T1000 (cell line): Measurements from ENCODE around the gene ZAP70.
"Not testable (repeated sequence)": the region's sequence is repeated elsewhere in the genome, so short reads cannot be mapped to it uniquely, and the experiment has no call there.

Experiments used
- DNase-seq: peaks from one replicate; lab custom pipeline; 2025; ENCODE audit warnings: mixed read lengths; lab: John Stamatoyannopoulos, UW

The ZAP70 gene

DNA sequence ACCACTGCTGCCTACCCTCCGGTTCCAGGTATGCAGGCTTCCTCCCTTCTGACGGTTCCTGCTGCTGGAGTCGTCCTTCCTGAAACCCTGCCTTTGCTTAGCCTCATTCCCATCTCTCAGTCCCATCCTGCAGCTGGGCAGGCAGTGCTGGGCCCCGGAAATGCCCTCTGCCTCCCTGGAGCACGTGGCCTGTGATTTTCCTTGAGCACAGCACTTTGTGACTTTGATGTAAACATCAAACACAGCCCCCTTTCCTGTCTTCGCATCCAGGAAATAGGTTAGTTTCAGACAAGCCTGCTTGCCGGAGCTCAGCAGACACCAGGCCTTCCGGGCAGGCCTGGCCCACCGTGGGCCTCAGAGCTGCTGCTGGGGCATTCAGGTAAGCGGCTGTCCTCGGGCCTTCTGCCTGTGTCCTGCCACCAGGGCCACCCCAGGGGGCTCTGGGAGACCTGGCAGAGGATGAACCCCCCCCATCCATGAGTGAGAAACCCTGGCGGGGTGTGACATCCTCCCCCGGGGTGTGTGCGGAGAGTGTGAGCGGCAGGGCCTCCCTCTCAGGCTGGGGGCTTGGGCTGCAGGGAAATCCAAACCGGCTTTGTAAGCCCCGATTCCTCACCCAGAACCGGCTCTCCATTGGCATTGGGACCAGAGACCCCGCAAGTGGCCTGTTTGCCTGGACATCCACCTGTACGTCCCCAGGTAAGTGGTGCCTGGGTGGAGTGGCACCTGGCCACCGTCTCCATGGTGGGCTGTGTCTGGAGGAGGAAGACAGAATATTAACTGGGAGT lies at the start of gene ZAP70:
Gene ZAP70, plus strand, starts transcription at position 281 of the 788 bp plus-strand sequence. CDS start 10,461 bp downstream, outside the sequence.
- DNase-seq: no peak

DNA sequence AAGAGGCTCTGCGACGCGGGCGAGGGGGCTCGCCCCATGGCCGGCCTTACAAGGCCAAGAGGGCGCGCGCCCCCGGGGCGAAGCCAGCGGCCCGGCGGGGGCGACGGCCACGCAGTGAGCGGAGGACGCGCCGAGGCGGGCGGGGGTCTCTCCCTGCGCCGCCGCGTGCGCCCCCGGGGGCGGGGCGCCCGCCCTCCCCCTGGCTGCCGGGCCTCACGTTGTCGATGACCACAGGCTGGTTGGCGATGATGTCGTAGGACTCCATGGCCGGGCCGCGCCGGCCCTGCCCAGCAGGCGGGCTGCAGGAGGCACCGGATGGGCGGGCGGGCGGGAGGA lies 49.8 kb upstream of the ZAP70 start:
- no peak for DNase-seq

DNA sequence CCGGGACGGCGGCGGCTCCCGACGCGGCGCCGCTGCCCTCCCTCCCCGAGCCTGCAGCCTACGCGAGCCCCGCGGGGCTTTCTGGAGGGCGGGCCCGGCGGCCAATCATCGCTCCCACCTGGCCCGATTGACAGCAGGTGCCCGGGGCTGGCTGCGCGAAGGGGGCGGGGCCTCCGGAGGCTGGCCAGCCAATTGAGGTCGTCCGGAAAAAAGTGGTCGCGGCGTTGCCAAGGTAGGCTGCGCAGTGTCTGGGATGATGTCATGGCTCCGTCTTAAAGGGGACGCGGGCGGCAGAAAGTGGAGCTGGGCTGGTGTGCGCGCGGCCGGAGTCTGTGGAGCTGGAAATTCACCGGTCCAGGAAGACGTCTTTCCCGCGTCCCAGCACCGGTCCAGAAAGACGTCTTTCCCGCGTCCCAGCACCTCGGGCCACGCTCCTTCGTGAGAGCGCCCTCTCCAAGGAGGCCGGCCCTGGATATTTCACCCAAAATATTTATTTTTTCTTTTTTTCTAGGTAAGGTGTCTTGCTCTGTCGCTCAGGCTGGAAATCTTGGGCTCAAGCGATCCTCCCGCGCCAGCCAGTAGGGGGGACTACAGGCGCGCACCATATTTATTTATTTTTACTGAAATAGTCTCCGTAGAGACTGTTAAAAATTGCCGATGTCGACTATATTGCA lies 49.3 kb upstream of the ZAP70 start, which contains the start of gene ACTR1B:
Gene ACTR1B, minus strand, starts transcription at position 83 of the 674 bp plus-strand sequence. CDS start 154 bp downstream, outside the sequence.
- peak; percentile 93 for DNase-seq

DNA sequence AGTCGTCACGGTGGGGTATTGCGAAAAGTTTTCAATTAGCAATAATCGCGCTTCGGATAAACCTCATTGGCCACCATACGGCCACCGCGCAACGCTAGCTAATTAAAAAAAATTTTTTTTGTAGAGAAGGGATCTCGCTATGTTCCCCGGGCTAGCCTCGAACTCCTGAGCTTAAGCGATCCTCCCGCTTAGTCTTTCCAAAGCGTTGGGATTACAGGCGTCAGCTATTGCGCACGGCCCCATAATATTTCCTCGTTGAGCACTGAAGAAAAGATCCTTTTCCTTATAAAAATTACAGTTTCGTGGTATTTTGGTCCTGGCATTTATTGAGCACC lies 48.8 kb upstream of the ZAP70 start:
- DNase-seq: no peak

DNA sequence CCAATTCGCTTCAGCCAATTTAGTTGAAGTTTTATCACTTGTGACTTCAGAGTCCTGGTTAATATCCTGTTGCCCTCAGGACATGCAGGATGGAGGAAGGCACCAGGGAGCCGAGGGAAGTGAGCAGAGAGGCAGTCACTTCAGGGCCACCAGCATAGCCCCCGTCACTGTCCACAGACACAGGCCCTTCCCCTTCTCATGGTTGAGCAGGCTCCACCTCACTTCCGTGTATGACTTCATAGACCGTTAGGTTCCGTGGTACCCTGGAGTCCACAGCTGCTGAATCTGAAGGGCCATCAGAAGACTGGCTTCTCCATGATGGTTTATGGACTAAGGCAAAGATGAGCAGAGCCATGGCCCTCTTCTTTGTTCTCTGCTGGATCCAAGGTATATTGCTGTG lies 43.9 kb upstream of the ZAP70 start, which contains the start of gene C2orf92:
Gene C2orf92, plus strand, starts transcription at position 266 of the 400 bp plus-strand sequence. Its CDS starts 76 bp downstream, at position 342.
- no peak for DNase-seq

DNA sequence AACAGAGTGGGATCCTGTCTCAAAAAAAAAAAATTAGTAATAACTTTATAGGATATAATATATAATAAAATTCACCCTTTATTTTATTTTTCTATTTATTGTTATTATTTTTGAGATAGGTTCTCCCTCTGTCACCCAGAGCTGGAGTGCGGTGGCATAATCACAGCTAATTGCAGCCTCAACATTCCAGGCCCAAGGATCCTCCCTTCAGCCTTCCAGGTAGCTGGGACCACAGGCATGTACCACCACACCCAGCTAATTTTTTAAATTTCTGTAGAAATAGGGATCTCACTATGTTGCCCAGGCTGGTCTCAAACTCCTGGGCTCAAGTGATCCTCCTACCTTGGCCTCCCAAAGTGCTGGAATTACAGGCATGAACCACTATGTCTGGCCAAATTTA lies 42.9 kb upstream of the ZAP70 start:
- DNase-seq: no peak

DNA sequence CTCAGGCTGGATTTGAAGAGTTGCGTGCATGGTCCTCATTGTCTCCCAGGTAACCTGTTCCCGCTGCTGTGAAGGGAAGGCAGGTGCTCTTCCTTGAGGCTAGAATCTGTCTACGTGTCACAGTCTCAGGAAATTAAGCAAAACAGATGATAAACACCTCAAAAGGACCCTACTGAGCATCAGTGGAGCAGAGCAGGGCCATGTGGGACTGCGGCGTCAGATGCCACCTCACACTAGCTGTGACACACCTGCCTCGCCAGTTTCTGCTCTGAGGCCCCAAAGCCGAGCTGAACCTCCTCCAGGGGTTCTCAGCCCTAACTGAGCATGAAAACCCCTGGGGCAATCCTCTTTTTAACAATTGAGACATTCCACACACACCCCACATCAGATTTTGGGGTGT lies 41.9 kb upstream of the ZAP70 start:
- DNase-seq: no peak

DNA sequence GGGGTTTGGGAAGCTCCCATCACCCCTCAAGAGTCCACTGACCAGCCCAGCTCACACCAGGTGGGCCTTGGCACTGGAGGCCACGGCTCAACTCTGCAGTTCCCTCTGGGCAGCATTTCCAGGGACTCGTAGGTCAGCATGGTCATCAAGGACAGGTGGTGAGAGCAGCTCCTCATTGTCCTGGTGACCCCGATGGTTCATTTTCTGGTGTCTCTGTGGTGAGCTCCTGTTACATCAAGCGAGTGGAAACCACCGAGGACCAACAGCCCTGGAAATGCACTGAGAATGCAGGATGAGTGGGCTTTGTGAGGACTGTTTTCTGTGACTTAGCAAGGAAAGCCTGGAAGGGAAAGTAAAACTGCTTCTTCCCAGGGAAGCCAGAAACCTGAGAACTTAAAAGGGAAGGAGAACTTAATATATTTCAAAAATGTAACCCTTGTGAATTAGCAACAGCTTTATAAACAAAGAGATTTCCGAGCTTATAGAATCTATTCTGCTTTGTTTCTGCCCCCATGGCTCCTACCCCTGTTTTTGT lies 40.7 kb upstream of the ZAP70 start:
- DNase-seq: not testable (repeated sequence)

DNA sequence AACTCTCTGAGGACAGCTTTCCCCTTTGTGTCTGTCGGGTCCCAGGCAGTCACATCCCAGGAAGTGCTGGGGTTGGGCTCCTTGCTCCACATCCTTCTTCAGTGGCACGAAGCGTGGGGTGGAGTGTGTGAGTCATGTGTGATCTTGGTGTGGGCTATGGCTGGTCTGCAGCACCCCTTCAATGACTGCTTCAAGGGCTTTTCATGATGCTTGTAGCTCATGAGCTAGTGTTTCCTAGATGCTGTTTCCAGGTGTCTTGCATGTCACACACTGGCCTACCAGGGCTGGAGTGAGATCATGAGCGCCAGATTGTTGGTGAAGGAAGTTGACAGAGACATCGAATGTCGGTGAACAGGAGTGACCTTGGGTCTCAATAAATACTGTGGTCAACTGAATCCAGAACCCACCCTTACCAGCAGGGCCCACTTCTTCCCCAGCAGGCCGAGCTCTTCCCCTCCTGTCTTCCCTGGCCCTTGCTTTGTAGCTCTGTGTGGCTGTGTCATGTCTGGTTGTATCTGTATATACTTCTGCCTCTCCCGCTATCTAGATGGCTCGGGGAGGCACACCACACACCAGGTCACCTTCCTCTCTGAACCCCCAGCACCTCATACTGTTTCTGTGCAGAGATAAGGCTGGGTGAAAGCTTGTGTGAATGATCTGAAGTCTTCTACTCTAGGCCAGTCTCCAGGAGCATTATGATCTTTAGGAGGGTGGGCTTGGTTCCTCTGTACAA lies 40.0 kb upstream of the ZAP70 start:
- DNase-seq: no peak

DNA sequence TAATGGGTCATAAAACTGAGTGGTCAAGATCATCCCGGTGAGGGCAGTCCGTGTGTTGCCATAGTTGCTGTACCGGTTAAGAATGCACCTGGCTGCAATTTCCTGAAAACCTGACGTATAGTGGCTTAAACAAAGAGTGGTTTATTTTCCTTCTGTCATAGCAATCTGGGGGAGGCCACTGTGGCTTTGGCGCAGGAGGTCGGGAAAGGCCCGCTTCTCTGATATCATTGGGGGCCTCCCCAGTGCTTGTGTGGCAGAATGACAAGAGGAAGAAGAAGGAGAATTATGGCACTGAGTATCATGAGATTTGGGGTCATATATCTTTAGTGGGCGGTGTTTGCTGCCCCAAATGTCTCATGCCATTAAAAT lies 39.5 kb upstream of the ZAP70 start:
- DNase-seq: no peak

DNA sequence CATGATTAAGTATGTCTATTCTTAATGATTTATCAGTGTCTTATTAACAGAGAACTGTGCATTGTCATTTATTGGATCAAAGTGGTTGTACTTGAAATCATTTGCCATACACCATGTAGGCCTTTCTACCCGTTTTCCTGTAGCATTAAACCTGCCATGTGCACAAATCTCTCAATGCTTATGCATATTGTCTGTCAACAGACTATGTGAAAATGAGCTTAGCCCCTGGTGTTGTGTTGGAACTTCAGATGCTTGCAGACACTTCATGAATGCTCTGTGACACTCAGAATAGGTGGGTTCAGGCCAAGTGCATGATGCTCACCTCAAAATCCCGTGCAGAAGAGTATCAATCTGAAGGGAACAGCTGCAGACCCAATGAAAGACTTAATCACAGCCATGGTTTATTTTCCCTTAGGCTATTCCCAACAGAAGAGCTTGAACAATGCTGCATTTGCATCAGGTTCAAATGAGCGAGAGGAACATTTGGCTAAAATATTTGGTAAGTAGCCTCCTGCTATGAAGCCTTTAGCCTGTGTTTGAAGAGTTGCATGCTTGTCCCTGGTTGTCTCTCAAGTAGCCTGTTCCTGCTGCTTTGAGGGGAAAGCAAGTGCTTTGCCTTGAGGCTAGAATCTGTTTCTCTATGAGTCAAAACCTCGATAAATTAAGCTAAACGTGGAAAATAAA lies 37.8 kb upstream of the ZAP70 start:
- DNase-seq: no peak

DNA sequence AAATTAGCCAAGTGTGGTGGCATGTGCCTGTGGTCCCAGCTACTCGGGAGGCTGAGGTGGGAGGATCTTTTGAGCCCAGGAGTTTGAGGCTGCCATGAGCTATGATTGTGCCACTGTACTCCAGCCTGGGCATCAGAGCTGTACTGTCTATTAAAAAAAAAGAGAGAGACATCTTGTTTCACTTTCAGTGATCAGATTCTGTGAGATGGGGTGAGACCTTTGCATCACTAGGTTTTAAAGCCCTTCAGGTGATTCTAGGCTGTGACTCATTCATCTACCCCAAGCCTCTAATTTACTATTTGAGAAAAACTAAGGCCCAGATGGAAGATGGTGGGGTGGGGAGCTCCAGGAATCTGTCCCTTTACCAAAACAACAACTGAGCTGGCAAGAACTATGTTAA lies 36.8 kb upstream of the ZAP70 start:
- no peak for DNase-seq

DNA sequence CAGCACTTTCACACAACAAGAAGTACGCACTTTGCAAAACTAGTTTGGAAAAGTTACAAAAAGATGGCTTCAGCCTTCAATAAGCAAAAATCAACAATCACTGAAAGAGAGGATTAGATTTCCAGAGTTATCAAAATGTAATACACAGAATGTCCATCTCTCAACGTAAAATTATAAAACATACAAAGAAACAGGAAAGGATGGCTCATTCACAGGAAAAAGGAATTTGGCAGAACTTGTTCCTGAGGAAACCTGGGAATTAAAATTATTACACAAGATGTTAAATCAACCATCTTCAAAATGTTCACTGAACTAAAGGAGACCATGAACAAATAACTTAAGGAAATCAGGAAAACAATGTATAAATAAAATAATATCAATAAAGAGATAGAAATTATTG lies 35.9 kb upstream of the ZAP70 start:
- DNase-seq: no peak

DNA sequence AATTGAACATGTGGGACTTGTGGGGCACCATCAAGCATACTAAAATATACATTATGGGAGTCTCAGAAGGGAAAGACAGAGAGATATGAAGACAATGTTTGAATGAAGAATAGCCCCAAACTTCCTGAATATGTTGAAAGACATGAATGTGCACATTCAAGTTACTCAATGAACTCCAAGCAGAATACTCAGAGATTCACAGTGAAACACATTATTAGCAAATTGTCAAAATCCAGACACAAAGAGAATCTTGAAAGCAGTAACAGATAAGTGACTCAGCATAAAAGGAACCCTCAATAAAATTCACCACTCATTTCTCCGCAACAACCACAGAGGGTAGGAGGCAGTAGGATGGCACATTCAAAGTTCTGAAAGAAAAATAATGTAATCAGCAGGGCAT lies 35.1 kb upstream of the ZAP70 start:
- DNase-seq: no peak

DNA sequence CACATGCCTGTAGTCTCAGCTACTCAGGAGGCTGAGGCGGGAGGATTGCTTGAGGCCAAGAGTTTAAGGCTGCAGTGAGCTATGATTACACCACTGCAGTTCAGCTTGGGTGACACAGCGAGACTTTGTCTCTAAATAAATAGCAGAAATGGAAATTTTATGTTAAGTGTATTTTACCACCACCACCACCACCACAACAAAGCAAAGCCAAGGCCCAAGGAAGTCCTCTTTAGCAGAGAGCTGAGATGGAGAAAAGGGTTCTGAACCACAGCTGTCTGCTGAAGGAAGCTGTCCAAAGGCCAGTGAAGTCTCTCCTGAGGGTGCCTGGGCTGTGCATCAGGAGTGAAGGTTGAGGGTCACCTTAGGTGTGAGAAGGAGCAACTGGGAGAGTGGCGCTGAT lies 26.1 kb upstream of the ZAP70 start:
- DNase-seq: not testable (repeated sequence)

DNA sequence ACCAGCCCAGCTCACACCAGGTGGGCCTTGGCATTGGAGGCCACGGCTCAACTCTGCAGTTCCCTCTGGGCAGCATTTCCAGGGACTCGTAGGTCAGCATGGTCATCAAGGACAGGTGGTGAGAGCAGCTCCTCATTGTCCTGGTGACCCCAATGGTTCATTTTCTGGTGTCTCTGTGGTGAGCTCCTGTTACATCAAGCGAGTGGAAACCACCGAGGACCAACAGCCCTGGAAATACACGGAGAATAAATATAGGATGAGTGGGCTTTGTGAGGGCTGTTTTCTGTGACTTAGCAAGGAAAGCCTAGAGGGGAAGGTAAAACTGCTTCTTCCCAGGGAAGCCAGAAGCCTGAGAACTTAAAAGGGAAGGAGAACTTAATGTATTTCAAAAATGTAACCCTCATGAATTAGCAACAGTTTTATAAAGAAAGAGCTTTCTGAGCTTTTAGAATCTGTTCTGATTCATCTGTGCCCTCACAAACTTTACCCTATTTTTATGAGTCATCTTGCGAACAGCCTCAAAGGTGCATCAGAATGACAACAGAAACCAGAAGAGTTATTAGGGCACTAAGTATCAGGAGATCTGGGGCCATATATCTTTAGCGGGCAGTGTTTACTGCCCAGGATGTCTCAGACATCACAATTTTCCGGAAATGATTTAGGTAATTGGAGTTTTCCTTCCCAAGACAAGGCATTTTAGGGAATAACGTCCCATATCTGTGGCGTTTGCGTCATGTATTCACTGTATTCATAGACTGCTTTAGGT lies 25.1 kb upstream of the ZAP70 start:
- no peak for DNase-seq

DNA sequence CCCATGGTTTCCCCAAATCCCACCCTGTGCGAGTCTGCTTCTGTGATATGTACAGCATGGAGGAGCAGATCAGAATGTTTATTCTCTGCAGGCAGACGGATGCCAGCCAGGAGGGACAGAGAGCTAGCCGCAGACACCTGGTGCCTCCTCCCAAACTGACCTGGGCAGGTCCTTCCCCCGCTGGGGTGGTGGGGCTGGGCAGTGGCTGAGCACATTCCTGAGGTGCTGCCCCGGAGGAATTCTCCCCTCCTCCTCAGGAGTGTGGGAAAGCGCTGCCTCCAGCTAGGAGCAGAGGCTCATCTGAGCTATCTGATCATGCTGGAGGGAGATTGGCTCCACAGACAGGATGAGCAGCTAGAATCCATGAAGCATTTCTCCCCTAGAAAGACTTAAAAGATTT lies 22.2 kb upstream of the ZAP70 start:
- DNase-seq: no peak

DNA sequence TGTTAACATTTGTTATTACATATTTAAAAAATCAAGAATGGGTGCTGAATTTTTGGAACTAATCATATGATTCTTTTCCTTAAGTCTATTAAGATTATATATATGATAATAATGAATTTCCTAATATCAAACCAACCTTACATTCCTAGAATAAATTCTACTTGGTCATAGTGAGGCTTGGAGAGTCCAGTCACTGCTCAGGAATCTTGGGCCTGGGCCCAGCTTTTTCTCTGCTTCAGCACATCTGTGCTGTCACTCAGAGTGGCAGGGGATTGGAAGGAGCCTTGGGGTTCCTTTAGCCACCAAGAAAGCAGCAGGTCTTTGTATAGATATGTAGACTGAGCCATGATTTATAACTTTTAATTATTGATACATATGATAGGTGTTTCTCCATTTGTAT lies 19.9 kb upstream of the ZAP70 start:
- DNase-seq: no peak

DNA sequence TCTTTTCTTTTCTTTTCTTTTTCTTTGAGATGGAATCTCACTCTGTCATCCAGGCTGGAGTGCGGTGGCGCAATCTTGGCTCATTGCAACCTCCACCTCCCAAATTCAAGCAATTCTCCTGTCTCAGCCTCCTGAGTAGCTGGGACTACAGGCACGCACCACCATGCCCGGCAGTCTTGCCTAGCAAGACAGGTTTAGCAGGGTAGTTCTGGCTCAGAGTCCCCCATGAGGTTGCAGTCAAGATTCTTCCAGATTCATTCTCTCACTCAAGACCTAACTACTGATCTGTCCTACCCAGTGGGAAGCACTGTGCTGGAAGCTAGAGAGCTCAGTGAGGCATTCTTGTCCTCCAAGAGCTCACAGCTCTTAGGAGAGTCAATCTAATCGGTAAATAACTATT lies 17.6 kb upstream of the ZAP70 start:
- no peak for DNase-seq

DNA sequence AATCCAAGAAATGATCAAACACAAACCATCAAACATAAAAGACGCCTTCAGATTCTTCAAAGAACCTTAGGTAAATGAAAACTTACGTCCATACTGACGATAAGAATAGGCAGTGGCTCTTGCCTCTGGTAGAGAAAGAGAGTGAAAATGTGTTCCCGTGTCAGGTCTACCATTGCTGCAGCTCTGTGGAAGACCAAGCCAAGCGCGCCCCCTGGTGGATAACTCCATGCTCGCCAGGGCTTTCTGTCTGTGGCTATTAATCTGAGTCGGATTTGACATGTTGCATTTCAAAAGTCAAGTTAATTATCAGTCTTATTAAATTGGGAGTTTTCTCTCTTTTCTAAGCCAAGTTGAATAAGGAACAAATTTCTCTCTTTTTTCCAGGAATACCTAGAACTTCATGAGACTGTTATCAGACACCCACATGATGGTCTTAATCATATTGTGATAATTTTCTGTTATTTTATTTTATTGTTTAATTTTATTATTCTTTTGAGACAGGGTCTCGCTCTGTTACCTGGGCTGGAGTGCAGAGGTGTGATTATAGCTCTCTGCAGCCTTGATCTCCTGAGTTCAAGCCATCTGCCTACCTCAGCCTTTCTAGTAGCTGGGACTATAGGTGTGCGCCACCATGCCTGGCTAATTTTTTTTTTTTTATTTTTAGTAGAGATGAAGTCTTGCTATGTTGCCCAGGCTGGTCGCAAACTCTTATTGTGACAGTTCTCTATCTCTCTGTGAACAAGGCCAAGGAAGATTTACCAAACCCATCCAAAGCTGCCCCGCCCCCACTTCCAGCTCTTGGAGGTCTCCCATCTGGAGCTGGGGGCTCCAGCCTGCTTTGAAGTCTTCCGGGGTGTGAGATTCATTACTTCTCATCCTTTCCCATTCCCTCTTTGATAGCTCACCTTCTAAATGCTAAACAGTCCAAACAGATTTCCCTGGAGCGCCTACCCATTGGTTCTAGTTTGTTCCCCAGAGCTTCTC lies 15.8 kb upstream of the ZAP70 start:
- DNase-seq: peak; percentile 67
